Stimulated activated effector memory CD8-positive, alpha-beta T cell treated with anti-CD3 and anti-CD28 coated beads, Interleukin-12 subunit alpha, Interleukin-12 subunit beta, amount 100 ng/mL, for 72 hours (primary cell): ENCODE measurements around the gene BMPR2.
"Not testable (repeated sequence)": the region's sequence is repeated elsewhere in the genome, so short reads cannot be mapped to it uniquely, and the experiment has no call there.

Source experiments
- ATAC-seq: fragments of 150-1000 bp; cut with Tn5 transposase; 2 replicates; pipeline ENCODE4 v1.10.0; 2021
- DNase-seq, 2 donors: peaks; one replicate each; pipeline ENCODE4 v3.0.0; 2021 to 2022; ENCODE audit warnings: low spot score in 2 of 2
- H3K27ac Mint-ChIP-seq: one replicate; pipeline ENCODE4 v1.8.0; 2022; ENCODE audit warnings: mild to moderate bottlenecking, mixed read lengths
- H3K36me3 Mint-ChIP-seq: one replicate; pipeline ENCODE4 v1.8.0; 2022; ENCODE audit warnings: mild to moderate bottlenecking, mixed read lengths
- H3K4me1 Mint-ChIP-seq: one replicate; pipeline ENCODE4 v1.8.0; 2022; ENCODE audit warnings: mixed read lengths
- H3K4me3 Mint-ChIP-seq: one replicate; pipeline ENCODE4 v1.8.0; 2022; ENCODE audit warnings: mild to moderate bottlenecking, mixed read lengths
- H3K9me3 Mint-ChIP-seq: one replicate; pipeline ENCODE4 v1.8.0; 2022; ENCODE audit warnings: mixed read lengths

The BMPR2 gene

DNA sequence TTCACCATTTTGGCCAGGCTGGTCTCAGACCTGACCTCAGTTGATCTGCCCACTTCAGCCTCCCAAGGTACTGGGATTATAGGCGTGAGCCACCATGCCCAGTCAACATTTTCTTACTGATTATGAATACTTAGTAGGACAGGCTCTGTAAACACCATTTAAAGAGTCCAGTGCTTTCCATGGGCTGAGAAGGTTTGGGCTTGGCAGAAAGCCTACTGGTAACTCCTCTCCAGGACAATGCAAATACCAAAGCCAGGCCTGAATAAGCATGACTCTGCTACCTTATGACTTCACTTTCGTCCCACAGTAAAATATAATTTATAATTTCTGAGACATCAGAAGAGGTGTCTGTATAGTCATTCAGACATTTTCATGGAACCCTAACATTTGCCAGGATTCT is 198.4 kb downstream of the BMPR2 start:
- Mint-ChIP-seq H3K4me1 (no peaks in the 10 kb centered on the region), H3K27ac (no peak overlapping the region), H3K4me3 (no peak overlapping the region), H3K9me3 (no peaks in the 10 kb centered on the region), H3K36me3 (no peaks in the 10 kb centered on the region)
- no peak for ATAC-seq
- no peak for DNase-seq

DNA sequence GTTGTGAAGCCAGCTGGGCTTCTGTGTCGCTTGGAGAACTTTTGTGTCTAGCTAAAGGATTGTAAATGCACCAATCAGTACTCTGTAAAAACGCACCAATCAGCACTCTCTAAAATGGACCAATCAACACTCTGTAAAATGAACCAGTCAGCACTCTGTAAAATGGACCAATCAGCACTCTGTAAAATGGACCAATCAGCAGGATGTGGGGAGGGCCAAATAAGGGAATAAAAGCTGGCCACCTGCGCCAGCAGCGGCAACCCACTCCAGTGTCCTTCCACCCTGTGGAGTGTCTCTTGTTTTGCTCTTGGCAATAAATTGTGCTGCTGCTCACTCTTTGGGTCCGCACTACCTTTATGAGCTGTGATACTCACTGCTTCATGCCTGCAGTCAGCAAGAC is 199.1 kb downstream of the BMPR2 start:
- not testable (repeated sequence) for H3K9me3 Mint-ChIP-seq, H3K4me1 Mint-ChIP-seq, H3K36me3 Mint-ChIP-seq, H3K4me3 Mint-ChIP-seq, ATAC-seq, H3K27ac Mint-ChIP-seq, DNase-seq

DNA sequence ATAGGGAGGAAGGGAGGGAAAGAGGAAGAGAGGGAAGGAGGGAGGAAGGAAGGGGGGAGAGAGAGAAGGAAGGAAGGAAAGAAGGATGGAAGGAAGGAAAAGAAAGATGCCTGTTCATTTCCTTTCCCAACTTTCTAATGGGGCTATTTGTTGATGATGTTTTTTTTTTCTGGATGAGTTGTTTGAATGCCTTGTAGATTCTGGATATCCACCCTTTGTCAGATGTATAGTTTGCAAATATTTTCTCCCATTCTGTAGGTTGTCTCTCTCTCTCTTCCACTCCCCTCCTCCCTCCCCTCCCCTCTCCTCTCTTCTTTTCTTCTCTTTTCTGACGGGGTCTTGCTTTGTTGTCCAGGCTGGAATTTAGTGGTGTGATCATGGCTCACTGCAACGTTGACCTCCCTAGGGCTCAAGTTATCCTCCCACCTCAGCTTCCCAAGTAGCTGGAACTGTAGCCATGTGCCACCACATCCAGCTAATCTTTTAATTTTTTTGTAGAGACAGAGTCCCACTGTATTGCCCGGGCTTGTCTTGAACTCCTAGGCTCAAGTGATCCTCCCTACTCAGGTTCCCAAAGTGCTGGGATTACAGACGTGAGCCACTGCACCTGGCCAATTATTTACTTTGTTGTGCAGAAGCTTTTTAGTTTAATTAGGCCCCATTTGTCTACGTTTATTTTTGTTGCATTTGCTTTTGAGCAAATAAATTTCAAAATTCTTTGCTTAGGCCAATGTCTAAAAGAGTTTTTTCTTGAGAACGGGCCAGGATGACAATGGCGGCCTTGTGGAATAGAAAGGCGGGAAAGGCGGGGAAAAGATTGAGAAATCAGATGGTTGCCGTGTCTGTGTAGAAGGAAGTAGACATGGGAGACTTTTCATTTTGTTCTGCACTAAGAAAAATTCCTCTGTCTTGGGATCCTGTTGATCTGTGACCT is 201.4 kb downstream of the BMPR2 start:
- no peak for ATAC-seq
- Mint-ChIP-seq H3K36me3 (no peaks in the 10 kb centered on the region), H3K9me3 (no peaks in the 10 kb centered on the region), H3K4me1 (no peaks in the 10 kb centered on the region), H3K27ac (no peak overlapping the region), H3K4me3 (no peak overlapping the region)
- DNase-seq: no peak

DNA sequence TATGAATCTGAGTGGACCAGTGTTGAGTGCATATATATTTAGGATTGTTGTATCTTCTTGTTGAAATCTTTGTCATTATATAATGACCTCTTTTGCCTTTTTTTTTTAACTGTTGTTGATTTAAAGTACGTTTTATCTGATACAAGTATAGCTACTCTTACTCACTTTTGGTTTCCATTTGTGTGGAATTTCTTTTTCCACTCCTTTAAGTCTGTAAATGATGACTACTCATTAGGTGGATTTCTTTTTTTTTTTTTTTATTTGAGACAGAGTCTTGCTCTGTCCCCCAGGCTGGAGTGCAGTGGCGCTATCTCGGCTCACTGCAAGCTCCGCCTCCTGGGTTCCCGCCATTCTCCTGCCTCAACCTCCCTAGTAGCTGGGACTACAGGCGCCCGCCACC is 206.7 kb downstream of the BMPR2 start:
- not testable (repeated sequence) for H3K27ac Mint-ChIP-seq, H3K9me3 Mint-ChIP-seq, DNase-seq, ATAC-seq, H3K4me1 Mint-ChIP-seq, H3K36me3 Mint-ChIP-seq, H3K4me3 Mint-ChIP-seq

DNA sequence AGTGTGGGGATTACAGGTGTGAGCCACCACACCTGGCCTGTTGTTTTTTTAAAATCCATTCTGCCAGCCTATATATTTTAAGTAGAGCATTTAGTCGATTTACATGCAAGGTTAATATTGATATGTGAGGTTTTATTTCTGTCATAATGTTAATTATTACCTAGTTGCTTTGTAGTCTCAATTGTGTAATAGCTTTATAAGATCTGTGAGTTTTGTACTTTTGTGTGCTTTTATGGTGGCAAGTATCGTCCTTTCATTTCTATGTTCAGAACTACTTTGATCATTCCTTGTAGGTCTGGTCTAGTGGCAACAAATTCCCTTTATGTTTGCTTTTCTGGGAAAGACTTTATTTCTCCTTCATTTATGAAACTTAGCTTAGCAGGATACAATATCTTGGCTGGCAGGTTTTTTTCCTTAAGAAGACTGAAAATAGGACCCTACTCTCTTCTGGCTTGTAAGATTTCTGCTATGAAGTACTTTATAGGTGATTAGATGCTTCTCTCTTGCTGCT is 207.6 kb downstream of the BMPR2 start:
- H3K27ac Mint-ChIP-seq: no peak overlapping the region

DNA sequence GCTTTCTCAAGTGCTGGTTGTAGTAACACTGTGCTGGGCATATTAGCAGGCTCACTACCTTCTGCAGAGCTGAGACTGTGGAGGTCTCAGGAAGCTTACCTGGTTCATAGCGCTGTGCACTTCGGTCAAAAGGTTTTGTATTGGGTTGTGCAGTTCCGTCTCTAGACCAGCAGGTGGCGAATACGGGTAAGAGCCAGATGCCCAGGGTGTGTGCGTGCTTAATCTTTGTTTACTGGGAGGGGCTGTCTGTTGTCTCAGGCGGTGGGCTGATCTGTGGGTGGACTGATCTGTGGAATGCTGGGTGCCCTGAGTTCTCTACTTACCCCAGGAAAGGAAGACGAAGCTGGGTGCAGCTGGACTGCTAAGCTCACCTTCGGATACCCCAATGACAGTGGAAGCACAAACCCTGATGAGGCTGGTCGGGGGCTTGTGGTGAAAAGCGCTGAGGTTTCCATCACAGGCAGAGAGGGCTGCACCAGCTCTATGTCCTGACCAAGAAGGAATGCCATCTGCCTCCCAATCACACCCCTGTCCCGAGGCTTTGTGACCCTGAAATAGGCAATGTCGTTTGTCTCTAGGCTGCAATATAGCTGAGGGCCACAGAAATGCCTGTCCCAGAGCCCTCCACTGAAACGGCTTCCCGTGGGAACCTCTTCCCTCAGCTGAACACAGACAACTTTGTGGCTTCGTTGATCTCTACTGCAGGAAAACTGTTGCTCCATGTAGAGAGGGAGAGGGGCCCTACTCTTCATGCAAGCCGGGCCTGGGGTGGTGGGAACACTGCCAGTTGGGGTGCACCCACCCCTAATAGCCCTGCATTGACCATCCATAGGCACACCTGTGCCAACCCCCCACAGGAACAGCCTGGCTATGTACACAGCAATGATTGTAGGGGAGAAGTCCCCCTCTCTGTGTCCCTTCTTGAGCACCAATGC is 212.8 kb downstream of the BMPR2 start:
- no peaks in the 10 kb centered on the region for H3K36me3 Mint-ChIP-seq
- ATAC-seq (peak; percentile 91), DNase-seq (peak; percentile 39 to 73)
- H3K4me3 Mint-ChIP-seq: peak overlapping the region; percentile 24
- peak overlapping the region; percentile 23 for H3K27ac Mint-ChIP-seq
- H3K9me3 Mint-ChIP-seq: no peaks in the 10 kb centered on the region
- peaks cover 8% of the 10 kb centered on the region for H3K4me1 Mint-ChIP-seq

More for the DNA sequence above, 207.6 kb downstream of the BMPR2 start:
- no peaks in the 10 kb centered on the region for H3K36me3 Mint-ChIP-seq
- no peak for ATAC-seq
- H3K4me1 Mint-ChIP-seq: peaks cover 5% of the 10 kb centered on the region
- H3K4me3 Mint-ChIP-seq: no peak overlapping the region
- no peak for DNase-seq
- no peaks in the 10 kb centered on the region for H3K9me3 Mint-ChIP-seq

DNA sequence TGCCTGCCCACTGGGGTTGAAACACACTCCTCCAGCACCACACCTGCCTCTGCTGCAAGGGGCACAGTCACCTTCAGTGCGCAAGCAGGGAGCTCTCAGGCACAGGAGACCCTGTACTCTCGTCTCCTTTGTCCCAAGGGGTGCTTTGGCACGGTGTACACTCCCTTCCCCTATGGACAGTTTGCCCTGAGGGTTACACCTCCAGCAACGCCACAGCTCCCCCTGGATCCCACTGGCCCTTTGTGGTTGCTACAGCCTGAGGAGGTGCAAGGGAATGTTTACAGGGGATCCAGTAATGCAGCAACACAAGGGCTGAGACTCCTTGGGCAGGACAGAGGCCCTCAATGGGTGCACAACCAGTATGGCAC is 213.4 kb downstream of the BMPR2 start:
- peak overlapping the region; percentile 23 for H3K27ac Mint-ChIP-seq
- H3K9me3 Mint-ChIP-seq: no peaks in the 10 kb centered on the region
- ATAC-seq (no peak), DNase-seq (no peak)
- H3K4me3 Mint-ChIP-seq: no peak overlapping the region
- no peaks in the 10 kb centered on the region for H3K36me3 Mint-ChIP-seq
- peaks cover 8% of the 10 kb centered on the region for H3K4me1 Mint-ChIP-seq

DNA sequence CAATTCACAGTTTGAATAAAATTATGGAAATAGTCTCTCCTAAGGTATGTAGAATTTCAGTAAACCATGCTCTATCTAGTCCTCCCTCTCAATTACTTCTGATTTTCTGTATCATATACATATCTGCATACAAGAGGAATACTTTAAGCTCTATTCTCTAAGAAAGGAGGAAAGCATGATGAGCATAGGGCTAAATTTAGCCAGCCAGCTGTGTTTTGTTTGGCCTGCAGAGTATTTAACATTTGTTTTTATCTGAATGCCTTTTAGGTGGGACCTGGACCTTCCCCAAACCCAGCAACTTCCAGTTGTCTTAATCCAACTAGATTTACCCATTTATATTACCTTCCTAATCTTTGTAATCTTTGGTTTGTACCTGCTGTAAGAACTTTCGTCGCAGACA is 216.4 kb downstream of the BMPR2 start:
- no peak overlapping the region for H3K27ac Mint-ChIP-seq
- no peaks in the 10 kb centered on the region for H3K36me3 Mint-ChIP-seq
- no peak for DNase-seq
- no peak overlapping the region for H3K4me3 Mint-ChIP-seq
- no peak for ATAC-seq
- H3K4me1 Mint-ChIP-seq: peaks cover 8% of the 10 kb centered on the region
- H3K9me3 Mint-ChIP-seq: no peaks in the 10 kb centered on the region

DNA sequence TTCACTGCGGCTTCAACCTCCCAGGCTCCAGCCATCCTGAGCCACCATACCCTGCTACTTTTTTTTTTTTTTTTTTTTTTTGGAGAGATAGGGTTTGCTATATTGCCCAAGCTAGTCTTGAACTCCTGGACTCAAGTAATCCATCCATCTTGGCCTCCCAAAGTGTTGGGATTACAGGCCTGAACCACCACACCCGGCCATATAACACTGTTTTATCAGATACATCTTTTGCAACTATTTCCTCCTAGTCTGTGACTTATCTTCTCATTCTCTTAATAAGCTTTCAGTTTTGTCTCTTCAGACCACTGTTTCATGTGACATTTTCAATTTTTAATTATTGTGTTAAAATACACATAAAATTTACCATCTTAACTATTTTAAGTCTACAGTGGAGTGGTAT is 223.0 kb downstream of the BMPR2 start:
- Mint-ChIP-seq H3K36me3 (no peaks in the 10 kb centered on the region), H3K4me3 (no peak overlapping the region), H3K27ac (no peak overlapping the region), H3K9me3 (no peaks in the 10 kb centered on the region), H3K4me1 (peaks cover 4% of the 10 kb centered on the region)
- DNase-seq: no peak
- ATAC-seq: no peak

DNA sequence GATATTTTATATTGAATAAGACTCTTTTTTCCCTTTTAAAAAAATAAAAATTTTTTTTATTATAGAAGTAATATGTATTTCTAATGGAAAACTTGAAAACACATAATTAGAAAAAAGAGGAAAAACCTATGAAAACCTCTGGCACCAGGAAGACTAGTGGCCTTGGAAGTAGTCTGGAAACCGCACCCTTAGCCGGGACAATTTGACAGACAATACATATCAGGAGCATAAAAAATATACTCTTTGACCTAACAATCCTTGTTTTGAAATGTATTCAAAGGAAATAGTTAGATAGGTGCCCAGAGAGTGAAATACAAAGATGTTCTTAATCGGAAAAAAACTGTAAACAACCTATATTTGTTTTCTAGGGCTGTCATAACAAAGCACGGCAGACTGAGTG is 223.8 kb downstream of the BMPR2 start:
- Mint-ChIP-seq H3K36me3 (no peaks in the 10 kb centered on the region), H3K9me3 (no peaks in the 10 kb centered on the region), H3K4me1 (peaks cover 4% of the 10 kb centered on the region), H3K4me3 (no peak overlapping the region), H3K27ac (no peak overlapping the region)
- DNase-seq: no peak
- no peak for ATAC-seq

DNA sequence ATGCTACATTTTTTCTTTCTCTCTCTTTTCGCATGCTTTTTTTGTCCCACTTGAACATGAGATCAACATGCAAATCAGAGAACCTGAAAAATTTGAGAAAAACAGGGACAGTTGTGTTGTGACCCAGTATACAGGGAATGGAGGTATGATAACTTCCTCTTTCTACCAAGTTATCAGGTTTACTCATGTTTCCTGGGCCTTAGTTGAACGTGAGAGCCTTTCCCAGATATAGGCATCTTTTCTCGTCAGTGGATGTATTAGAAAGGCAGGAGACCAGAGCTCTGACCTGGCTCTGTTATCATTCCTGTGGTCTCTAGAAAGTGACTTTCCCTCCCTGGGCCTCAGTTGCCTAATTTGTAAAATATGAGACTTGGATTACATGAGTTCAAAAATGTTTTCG is 228.6 kb downstream of the BMPR2 start:
- no peaks in the 10 kb centered on the region for H3K36me3 Mint-ChIP-seq
- no peak overlapping the region for H3K27ac Mint-ChIP-seq
- no peak for ATAC-seq
- DNase-seq: no peak
- H3K4me1 Mint-ChIP-seq: peaks cover 4% of the 10 kb centered on the region
- no peak overlapping the region for H3K4me3 Mint-ChIP-seq
- no peaks in the 10 kb centered on the region for H3K9me3 Mint-ChIP-seq

DNA sequence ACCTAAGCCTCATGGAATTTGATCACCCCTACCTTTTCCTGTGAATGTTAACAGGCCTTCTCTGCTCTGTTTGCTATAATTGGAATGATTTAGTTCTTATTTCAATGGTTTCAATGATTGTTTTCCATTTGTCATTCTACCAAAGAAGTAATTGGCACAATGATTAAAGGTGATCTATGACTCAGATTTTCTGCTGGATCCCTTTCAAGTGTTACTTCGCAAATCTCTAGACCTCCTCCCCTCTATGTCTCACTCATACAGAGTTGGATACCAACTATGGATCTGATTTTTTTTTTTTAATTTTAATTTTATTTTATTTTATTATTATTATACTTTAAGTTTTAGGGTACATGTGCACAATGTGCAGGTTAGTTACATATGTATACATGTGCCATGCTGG is 229.0 kb downstream of the BMPR2 start:
- no peaks in the 10 kb centered on the region for H3K9me3 Mint-ChIP-seq
- ATAC-seq: no peak
- H3K27ac Mint-ChIP-seq: no peak overlapping the region

DNA sequence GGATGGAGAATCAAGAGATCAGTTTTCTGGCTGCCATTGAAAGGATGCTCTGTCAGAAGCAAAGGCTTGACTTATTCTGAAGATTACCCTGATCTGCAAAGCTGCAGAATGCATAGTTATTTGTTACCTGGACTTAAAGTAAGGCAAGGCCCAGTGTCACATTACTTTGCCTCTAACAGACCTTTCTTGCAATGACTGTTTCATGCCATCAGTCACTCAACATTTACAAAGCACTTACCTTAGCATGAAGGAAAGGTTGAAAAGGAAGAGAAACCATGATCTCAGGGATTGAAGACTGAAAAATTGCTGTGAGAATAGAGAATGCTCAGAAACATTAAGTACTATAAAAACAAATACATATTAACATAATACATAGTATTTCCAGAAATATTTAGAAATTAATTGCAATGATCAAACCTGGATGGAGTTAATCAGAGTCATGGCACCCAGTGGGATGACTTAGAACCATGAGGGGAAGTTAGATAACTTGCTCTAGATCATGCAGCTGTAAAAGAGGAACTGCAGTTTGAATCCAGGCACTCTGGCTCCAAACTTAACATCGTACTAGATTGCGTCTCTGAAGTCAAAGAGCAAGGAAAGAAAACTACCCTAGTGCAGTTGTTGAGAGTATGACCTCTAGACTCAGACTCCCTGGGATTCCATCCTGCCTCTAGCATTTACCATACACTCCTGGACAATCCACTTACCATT is 232.2 kb downstream of the BMPR2 start:
- Mint-ChIP-seq H3K9me3 (no peaks in the 10 kb centered on the region), H3K27ac (no peak overlapping the region), H3K4me3 (no peak overlapping the region), H3K4me1 (no peaks in the 10 kb centered on the region), H3K36me3 (no peaks in the 10 kb centered on the region)
- ATAC-seq (no peak), DNase-seq (no peak)

More for the DNA sequence above, 229.0 kb downstream of the BMPR2 start:
- no peak for DNase-seq
- no peaks in the 10 kb centered on the region for H3K36me3 Mint-ChIP-seq
- H3K4me1 Mint-ChIP-seq: peaks cover 4% of the 10 kb centered on the region
- H3K4me3 Mint-ChIP-seq: no peak overlapping the region

DNA sequence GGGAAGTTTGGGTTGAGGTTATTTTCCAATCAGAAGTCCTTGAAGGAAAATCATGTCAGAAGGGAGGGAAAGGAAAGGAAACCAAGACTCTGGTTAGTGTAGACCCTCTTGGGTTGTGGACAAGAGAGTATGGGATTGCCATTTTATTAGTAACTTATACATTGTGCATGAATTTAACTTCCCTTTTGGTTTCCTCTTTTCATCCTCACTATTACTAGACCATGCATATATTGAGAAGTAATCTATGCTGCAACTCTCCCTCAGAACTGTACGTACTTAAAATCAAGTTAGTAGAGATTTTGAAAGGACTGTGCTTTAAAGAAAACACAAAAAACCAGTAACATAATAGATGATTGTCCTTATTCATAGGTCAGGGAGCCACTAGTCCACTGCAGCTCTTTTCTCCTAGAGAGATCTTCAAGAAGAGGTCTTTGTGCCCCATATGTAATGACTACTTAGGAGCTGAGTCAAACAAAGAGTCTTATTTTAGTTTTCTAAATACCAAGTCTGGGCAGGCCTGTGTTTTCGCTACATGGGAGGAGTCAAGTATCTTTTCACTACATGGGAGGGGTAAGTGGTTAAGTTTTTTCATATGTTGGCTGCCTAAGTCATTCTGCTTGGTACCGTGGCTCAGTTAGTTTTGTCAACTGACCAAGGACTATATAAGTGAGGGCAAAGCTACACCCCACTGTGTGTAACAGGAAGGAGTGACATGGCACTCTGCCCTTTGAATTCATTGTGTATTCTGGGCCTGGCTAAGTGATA is 233.4 kb downstream of the BMPR2 start:
- Mint-ChIP-seq H3K4me1 (no peaks in the 10 kb centered on the region), H3K4me3 (no peak overlapping the region), H3K27ac (no peak overlapping the region)

More for the DNA sequence above, 233.4 kb downstream of the BMPR2 start:
- Mint-ChIP-seq H3K36me3 (no peaks in the 10 kb centered on the region), H3K9me3 (no peaks in the 10 kb centered on the region)
- ATAC-seq: peak; percentile 94
- no peak for DNase-seq
